WTC11 (cell line): ENCODE results near the gene ELP5. TPM values are rescaled to one million over a fixed set of nuclear protein-coding genes. Genes with fewer than 3 reads are reported as not detected.

Experiments
- ATAC-seq: fragments of 200-7000 bp; cut with Tn5 transposase; 2 replicates; pipeline ENCODE4 v1.10.0; 2021; ENCODE audit warnings: mild to moderate bottlenecking, moderate library complexity
- CTCF ChIA-PET: fragments of 300-600 bp; sonication (Branson Sonifier 250); formaldehyde crosslinking; loops from one replicate; lab custom pipeline; 2021; ENCODE audit warnings: antibody characterized with exemption; lab: Charles Lee
- POLR2A ChIA-PET: fragments of 350-600 bp; sonication (Branson Sonifier 250); formaldehyde crosslinking; loops from one replicate; lab custom pipeline; 2021; ENCODE audit warnings: antibody characterized with exemption; lab: Charles Lee
- DNase-seq: peaks from one replicate; pipeline ENCODE4 v3.0.0; 2021; ENCODE audit warnings: low spot score
- H3K27ac Mint-ChIP-seq: 2 replicates; pipeline ENCODE4 v1.8.0; 2021; ENCODE audit warnings: mixed read lengths
- H3K27me3 Mint-ChIP-seq: 2 replicates; pipeline ENCODE4 v1.8.0; 2021; ENCODE audit warnings: low read depth, mild to moderate bottlenecking, moderate library complexity, mixed read lengths
- H3K36me3 Mint-ChIP-seq: 2 replicates; pipeline ENCODE4 v1.8.0; 2021; ENCODE audit warnings: mixed read lengths
- H3K4me1 Mint-ChIP-seq: 2 replicates; pipeline ENCODE4 v1.8.0; 2022; ENCODE audit warnings: mixed read lengths
- H3K4me3 Mint-ChIP-seq: 2 replicates; pipeline ENCODE4 v1.8.0; 2021; ENCODE audit warnings: mild to moderate bottlenecking, moderate library complexity, mixed read lengths
- H3K9me3 Mint-ChIP-seq: 2 replicates; pipeline ENCODE4 v1.8.0; 2021; ENCODE audit warnings: mixed read lengths
- ARID4B ChIP-seq: sonication (generic); formaldehyde crosslinking; IDR thresholded peaks from 2 replicates; pipeline ENCODE4 v1.8.0; 2023; ENCODE audit warnings: missing genetic modification reagents, mild to moderate bottlenecking, borderline replicate concordance
- ATF3 ChIP-seq: sonication (generic); formaldehyde crosslinking; conservative IDR thresholded peaks from 2 replicates; pipeline ENCODE4 v1.8.1; 2022; ENCODE audit warnings: mild to moderate bottlenecking, missing genetic modification reagents
- CBFB ChIP-seq: sonication (generic); formaldehyde crosslinking; IDR thresholded peaks from 2 replicates; pipeline ENCODE4 v1.8.1; 2022; ENCODE audit warnings: mild to moderate bottlenecking, low read depth, missing genetic modification reagents
- CTCF ChIP-seq: fragments of 200-600 bp; IDR thresholded peaks from 2 replicates; pipeline ENCODE4 v1.8.0; 2022; ENCODE audit warnings: antibody characterized with exemption
- EMX1 ChIP-seq: fragments of 250-450 bp; sonication (Bioruptor Pico); IDR thresholded peaks from 2 replicates; pipeline ENCODE4 v1.8.0; 2021; ENCODE audit warnings: mild to moderate bottlenecking
- FOXP4 ChIP-seq: sonication (generic); formaldehyde crosslinking; IDR thresholded peaks from 2 replicates; pipeline ENCODE4 v1.8.0; 2022; ENCODE audit warnings: mild to moderate bottlenecking, missing genetic modification reagents
- MLX ChIP-seq: sonication (generic); formaldehyde crosslinking; IDR thresholded peaks from 2 replicates; pipeline ENCODE4 v1.8.1; 2023; ENCODE audit warnings: mild to moderate bottlenecking, missing genetic modification reagents, moderate library complexity
- NR2C2 ChIP-seq: sonication (generic); formaldehyde crosslinking; IDR thresholded peaks from 2 replicates; pipeline ENCODE4 v1.8.0; 2022; ENCODE audit warnings: mild to moderate bottlenecking, missing genetic modification reagents
- RELA ChIP-seq: sonication (generic); formaldehyde crosslinking; IDR thresholded peaks from 2 replicates; pipeline ENCODE4 v1.8.1; 2022; ENCODE audit warnings: missing genetic modification reagents, mild to moderate bottlenecking, borderline replicate concordance
- STAT6 ChIP-seq: sonication (generic); formaldehyde crosslinking; conservative IDR thresholded peaks from 2 replicates; pipeline ENCODE4 v1.8.1; 2023; ENCODE audit warnings: mild to moderate bottlenecking, low read depth, missing genetic modification reagents, moderate library complexity
- ZMAT4 ChIP-seq: fragments of 250-450 bp; sonication (Bioruptor Pico); IDR thresholded peaks from 2 replicates; pipeline ENCODE4 v1.9.0; 2021; ENCODE audit warnings: mild to moderate bottlenecking
- ZNF416 ChIP-seq: fragments of 250-450 bp; sonication (Bioruptor Pico); IDR thresholded peaks from 2 replicates; pipeline ENCODE4 v1.9.0; 2021; ENCODE audit warnings: mild to moderate bottlenecking, inconsistent platforms
- ZNF532 ChIP-seq: fragments of 250-450 bp; sonication (Bioruptor Pico); IDR thresholded peaks from 2 replicates; pipeline ENCODE4 v1.9.0; 2021; ENCODE audit warnings: mild to moderate bottlenecking, borderline replicate concordance
- ZNF671 ChIP-seq: fragments of 250-450 bp; sonication (Bioruptor Pico); IDR thresholded peaks from 2 replicates; pipeline ENCODE4 v1.8.0; 2021; ENCODE audit warnings: mild to moderate bottlenecking
- total RNA-seq: library from RNA; stranded (reverse); gene quantifications from 3 replicates; pipeline ENCODE4 v1.2.3, GENCODE V29; 2021

The ELP5 gene
- total RNA-seq, 1 experiment from 2014 or later, result 101 TPM

GRCh38 chr17:7307686-7308624 lies 55.9 kb downstream of the ELP5 start (continued):
- TF ChIP-seq FOXP4 (CRISPR knock-in tag), result peak; percentile 49; the same call in 1 of the 2 replicates
- TF ChIP-seq ARID4B (CRISPR knock-in tag), result no peak; the same call in 1 of the 2 replicates
- TF ChIP-seq NR2C2 (CRISPR knock-in tag), result no peak
- peak; percentile 13; the same call in 1 of the 2 replicates for TF ChIP-seq MLX
- no peak; the same call in 1 of the 2 replicates for TF ChIP-seq EMX1 (CRISPR knock-in tag)
- TF ChIP-seq CBFB (CRISPR knock-in tag), result no peak
- 0 out of 2 replicates have a peak, but pooled peaks have one; percentile 53 for TF ChIP-seq RELA (CRISPR knock-in tag)
- 0 out of 2 replicates have a peak, but pooled peaks have one; percentile 41 for TF ChIP-seq ZNF416 (CRISPR knock-in tag)

- Mint-ChIP-seq H3K4me3 (peak overlapping the region; percentile 89), H3K27me3 (peaks cover 9% of the 10 kb centered on the region), H3K4me1 (peaks cover 31% of the 10 kb centered on the region), H3K27ac (peak overlapping the region; percentile 96), H3K9me3 (peaks cover 4% of the 10 kb centered on the region), H3K36me3 (peaks cover 45% of the 10 kb centered on the region)
- DNase-seq (peak; percentile 71), ATAC-seq (peak; percentile 10)
- CTCF ChIA-PET, result interaction anchor here (0.9 to 1.4 kb wide), 3 partner anchors 21 to 58 kb away, joined by 3 to 4 read pairs (median 4); partner anchors contain the start of genes CTDNEP1 and NEURL4
- POLR2A ChIA-PET, result interaction anchor here (0.8 to 1.1 kb wide), 3 partner anchors 21 to 274 kb away, joined by 3 to 7 read pairs (median 3); partner anchors contain the start of gene NEURL4
- TF ChIP-seq CTCF, result no peak
- no peak for TF ChIP-seq ATF3 (CRISPR knock-in tag)
- TF ChIP-seq RELA (CRISPR knock-in tag), result no peak
- TF ChIP-seq STAT6, result no peak
- TF ChIP-seq ZMAT4 (CRISPR knock-in tag), result no peak; the same call in 1 of the 2 replicates
- no peak for TF ChIP-seq ZNF671 (CRISPR knock-in tag)
- TF ChIP-seq ZNF532 (CRISPR knock-in tag), result 0 out of 2 replicates have a peak, but pooled peaks have one; percentile 11
Observed at GRCh38 chr17:7308625-7309433, 56.8 kb downstream of the ELP5 start.
